Muscle of leg (tissue), 11 donors: ENCODE results near the gene CAPG. TPM values are rescaled to one million over a fixed set of nuclear protein-coding genes. Genes with fewer than 3 reads are reported as not detected.
A peak's percentile ranks its signal among the peaks of the same experiment; 100 is the strongest.

Experiments
- DNase-seq: peaks from one replicate; pipeline ENCODE4 v3.0.0; 2013
- H3K27ac ChIP-seq: one replicate; pipeline ENCODE4 v1.5.1; 2013; ENCODE audit warnings: mild to moderate bottlenecking, low read length, control low read depth
- H3K27me3 ChIP-seq: one replicate; pipeline ENCODE4 v1.6.1; 2013; ENCODE audit warnings: low read length; ENCODE audit not compliant: control insufficient read depth, insufficient read depth
- H3K36me3 ChIP-seq: one replicate; pipeline ENCODE4 v1.6.1; 2013; ENCODE audit warnings: low read length; ENCODE audit not compliant: control insufficient read depth, insufficient read depth
- H3K4me1 ChIP-seq: one replicate; pipeline ENCODE4 v1.6.1; 2013; ENCODE audit warnings: low read length; ENCODE audit not compliant: control insufficient read depth, insufficient read depth
- H3K4me3 ChIP-seq: one replicate; pipeline ENCODE4 v1.5.1; 2013; ENCODE audit warnings: low read length, control low read depth
- H3K9me3 ChIP-seq: replicated peaks from 2 replicates; pipeline ENCODE4 v1.6.1; 2013; ENCODE audit warnings: low read depth, low read length; ENCODE audit not compliant: control insufficient read depth
- WGBS: methylation state at CpG from one replicate; pipeline ENCODE4 v1.1.5; 2013; ENCODE audit warnings: missing lambda C conversion rate; ENCODE audit not compliant: insufficient coverage; 5-methylcytosine and 5-hydroxymethylcytosine counted together
- polyA plus RNA-seq, 8 donors: library from polyadenylated mRNA; unstranded; fragments of 120-200 nt; gene quantifications; one replicate each; pipeline versions ENCODE4 v1.2.1 to v1.2.3, GENCODE V29; 2013; ENCODE audit warnings: inconsistent platforms in 1 of 8, low replicate concordance in 1 of 8; ENCODE audit not compliant: insufficient read length in 8 of 8, insufficient read depth in 1 of 8
- total RNA-seq: library from RNA; stranded (reverse); fragments of 120-200 nt; gene quantifications from one replicate; pipeline ENCODE4 v1.2.4, GENCODE V29; 2013

CAPG gene
- total and polyA plus RNA-seq, 9 donors = 13.9 to 48.5 (median 26.4) TPM

DNA sequence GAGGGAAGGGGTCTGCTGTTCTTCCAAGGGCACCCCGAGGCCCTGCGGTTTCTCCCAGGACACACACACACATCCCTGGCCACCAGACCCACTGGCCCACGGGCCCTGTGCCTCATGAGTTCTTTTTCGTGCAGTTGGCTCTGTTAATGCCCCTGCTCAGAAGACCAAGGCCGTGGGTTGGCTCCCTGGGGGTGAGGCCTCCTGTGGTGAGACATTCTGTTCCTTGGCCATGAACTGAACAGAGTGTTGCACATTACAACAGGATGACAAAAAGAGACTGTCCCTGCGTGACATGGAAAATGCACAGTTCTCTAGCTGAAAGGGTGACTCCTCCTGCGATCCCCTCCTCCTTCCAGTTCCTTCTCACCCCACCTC, 39.0 kb upstream of the CAPG start:
- Histone ChIP-seq H3K27me3 (no peaks in the 10 kb centered on the region), H3K9me3 (no peaks in the 10 kb centered on the region), H3K36me3 (no peaks in the 10 kb centered on the region), H3K4me1 (peaks cover 31% of the 10 kb centered on the region), H3K4me3 (no peak overlapping the region), H3K27ac (no peak overlapping the region)
- WGBS = 55% methylated on average over 4 of the region's 7 CpGs
- DNase-seq = no peak

GRCh38 chr2:85448461-85449213, 38.5 kb upstream of the CAPG start:
- H3K4me1 ChIP-seq = peaks cover 31% of the 10 kb centered on the region
- H3K36me3 ChIP-seq = no peaks in the 10 kb centered on the region
- H3K9me3 ChIP-seq = no peaks in the 10 kb centered on the region
- H3K27ac ChIP-seq = no peak overlapping the region
- H3K27me3 ChIP-seq = no peaks in the 10 kb centered on the region
- no peak overlapping the region for H3K4me3 ChIP-seq
- WGBS = 100% methylated on average over 2 of the region's 8 CpGs
- DNase-seq = no peak

- Histone ChIP-seq H3K4me3 (no peak overlapping the region), H3K27ac (no peak overlapping the region), H3K27me3 (no peaks in the 10 kb centered on the region), H3K9me3 (no peaks in the 10 kb centered on the region), H3K4me1 (peaks cover 31% of the 10 kb centered on the region), H3K36me3 (no peaks in the 10 kb centered on the region)
- DNase-seq = no peak
- WGBS = 76% methylated on average over 8 of the region's 8 CpGs
Measured at GRCh38 chr2:85447222-85447585, 37.0 kb upstream of the CAPG start.

GRCh38 chr2:85446296-85447221, 36.4 kb upstream of the CAPG start:
- 62% methylated on average over 6 of the region's 14 CpGs for WGBS
- Histone ChIP-seq H3K4me3 (no peak overlapping the region), H3K9me3 (no peaks in the 10 kb centered on the region), H3K36me3 (no peaks in the 10 kb centered on the region), H3K4me1 (peaks cover 31% of the 10 kb centered on the region), H3K27ac (peak overlapping the region; percentile 65), H3K27me3 (no peaks in the 10 kb centered on the region)
- DNase-seq = peak; percentile 50

DNA sequence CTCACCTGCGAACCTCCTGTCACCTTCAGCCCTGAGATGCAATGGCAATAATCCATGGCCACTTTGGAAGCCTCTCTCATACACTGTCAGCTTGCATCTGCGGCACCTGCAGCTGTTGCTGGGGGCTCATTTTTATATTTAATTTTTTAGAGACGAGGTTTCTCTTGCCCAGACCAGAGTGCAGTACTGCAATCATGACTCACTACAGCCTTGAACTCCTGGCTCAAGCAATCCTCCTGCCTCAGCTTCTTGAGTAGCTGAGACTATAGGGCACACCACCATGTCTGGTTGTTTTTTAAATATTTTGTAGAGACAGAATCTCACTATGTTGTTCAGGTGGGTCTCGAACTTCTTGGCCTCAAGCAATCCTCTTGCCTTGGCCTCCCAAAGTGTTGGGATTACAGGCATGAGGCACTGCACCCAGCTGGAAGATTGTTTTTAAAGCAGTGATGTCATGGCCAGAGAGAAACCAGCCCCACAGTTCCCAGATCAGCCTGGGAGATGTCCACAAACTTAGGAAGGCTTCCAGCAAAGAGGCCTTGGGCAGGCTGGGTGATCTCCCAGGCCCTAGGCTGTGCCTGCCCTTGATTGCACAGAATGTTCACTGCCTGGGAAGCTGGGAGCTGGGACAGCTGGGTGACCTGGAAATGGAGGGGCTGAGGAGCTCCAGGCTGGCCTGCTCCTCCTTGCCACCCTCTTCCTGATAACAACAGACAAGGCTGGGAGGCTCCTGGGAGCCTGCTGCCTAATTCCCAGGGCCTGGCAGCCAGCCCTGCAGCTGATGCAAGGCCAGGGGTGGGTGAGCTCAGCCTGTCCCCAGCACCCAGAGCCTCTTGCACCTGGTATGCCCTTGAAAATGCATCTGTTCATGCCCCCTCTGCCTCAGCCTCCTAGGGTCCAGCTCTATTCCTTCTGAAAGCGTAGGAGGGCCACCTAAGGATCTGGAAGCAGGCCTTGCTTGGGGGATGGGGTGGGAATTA, 35.4 kb upstream of the CAPG start:
- WGBS = 100% methylated on average over 1 of the region's 5 CpGs
- Histone ChIP-seq H3K27me3 (no peaks in the 10 kb centered on the region), H3K4me3 (no peak overlapping the region), H3K9me3 (no peaks in the 10 kb centered on the region), H3K36me3 (no peaks in the 10 kb centered on the region), H3K4me1 (peaks cover 31% of the 10 kb centered on the region), H3K27ac (peak overlapping the region; percentile 62)
- DNase-seq = no peak

- Histone ChIP-seq H3K4me1 (peaks cover 31% of the 10 kb centered on the region), H3K4me3 (no peak overlapping the region), H3K36me3 (no peaks in the 10 kb centered on the region), H3K9me3 (no peaks in the 10 kb centered on the region), H3K27me3 (no peaks in the 10 kb centered on the region), H3K27ac (no peak overlapping the region)
- no peak for DNase-seq
- WGBS = 78% methylated on average over 5 of the region's 6 CpGs
Measured at GRCh38 chr2:85444629-85445172, 34.5 kb upstream of the CAPG start.

- Histone ChIP-seq H3K4me3 (no peak overlapping the region), H3K27me3 (no peaks in the 10 kb centered on the region), H3K27ac (no peak overlapping the region), H3K4me1 (peaks cover 43% of the 10 kb centered on the region), H3K9me3 (no peaks in the 10 kb centered on the region), H3K36me3 (no peaks in the 10 kb centered on the region)
- 89% methylated on average over 2 of the region's 4 CpGs for WGBS
- DNase-seq = no peak
Measured at GRCh38 chr2:85441864-85442263, 31.7 kb upstream of the CAPG start.

- Histone ChIP-seq H3K4me3 (no peak overlapping the region), H3K27me3 (no peaks in the 10 kb centered on the region), H3K9me3 (no peaks in the 10 kb centered on the region), H3K4me1 (peaks cover 43% of the 10 kb centered on the region), H3K27ac (no peak overlapping the region), H3K36me3 (no peaks in the 10 kb centered on the region)
- DNase-seq = no peak
- WGBS = 100% methylated on average over 3 of the region's 5 CpGs
Measured at GRCh38 chr2:85440729-85441128, 30.6 kb upstream of the CAPG start.

DNA sequence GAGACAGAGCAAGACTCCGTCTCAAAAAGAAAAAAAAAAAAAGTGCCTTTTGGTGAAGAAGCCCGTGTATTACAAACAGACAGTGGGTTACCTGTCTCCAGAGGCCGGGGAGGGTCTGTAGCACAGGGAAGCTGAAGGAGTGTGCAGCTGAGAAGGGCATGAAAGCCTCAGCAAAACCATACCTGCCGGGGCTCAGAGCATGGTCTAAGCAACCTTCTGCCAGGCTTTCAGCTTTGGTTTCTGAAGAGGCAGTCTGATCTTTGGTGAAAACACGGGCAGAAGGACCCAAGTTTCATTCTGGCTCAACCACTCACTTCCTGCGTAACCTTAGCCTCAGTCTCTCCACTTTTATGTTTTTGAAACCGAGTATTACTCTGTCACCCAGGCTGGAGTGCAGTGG, 29.8 kb upstream of the CAPG start:
- H3K27ac ChIP-seq = no peak overlapping the region
- no peaks in the 10 kb centered on the region for H3K27me3 ChIP-seq
- DNase-seq = no peak
- peaks cover 43% of the 10 kb centered on the region for H3K4me1 ChIP-seq
- 81% methylated on average over 7 of the region's 7 CpGs for WGBS
- no peaks in the 10 kb centered on the region for H3K9me3 ChIP-seq
- H3K36me3 ChIP-seq = no peaks in the 10 kb centered on the region
- H3K4me3 ChIP-seq = no peak overlapping the region
